ENCODE measurements around the gene RAMP2.
"Not testable (repeated sequence)": the region's sequence is repeated elsewhere in the genome, so short reads cannot be mapped to it uniquely, and the experiment has no call there.

Gene RAMP2

GRCh38 chr17:42725143-42725542 lies 35.9 kb upstream of the RAMP2 start:
- H2AFZ ChIP-seq (ENCODE audit: low read length): no peak overlapping the region
- H3K4me3 ChIP-seq (ENCODE audit: low read length, poor library complexity, severe bottlenecking): no peak overlapping the region
- no peaks in the 10 kb centered on the region for H3K27me3 ChIP-seq (ENCODE audit: insufficient read depth, low read length, poor library complexity, severe bottlenecking)
- H3K36me3 ChIP-seq (ENCODE audit: insufficient read depth, low read length): peaks cover 46% of the 10 kb centered on the region; the same call in 1 of the 2 replicates
- no peaks in the 10 kb centered on the region for H3K9me3 ChIP-seq (ENCODE audit: insufficient read depth, low read depth, low read length)
- H4K20me1 ChIP-seq (ENCODE audit: insufficient read depth, low read length, poor library complexity, severe bottlenecking): no peaks in the 10 kb centered on the region
- no peaks in the 10 kb centered on the region for H3K9me2 ChIP-seq (replicated peaks; ENCODE audit: low read depth, low read length)
- H3K9ac ChIP-seq (ENCODE audit: low read depth, low read length, poor library complexity, severe bottlenecking): no peak overlapping the region
- no peak overlapping the region for H3K4me2 ChIP-seq (ENCODE audit: low read depth, low read length, poor library complexity, severe bottlenecking)
- H3F3A ChIP-seq (ENCODE audit: low read depth): no peaks in the 10 kb centered on the region
- H3K79me2 ChIP-seq (ENCODE audit: insufficient read depth, low read length): no peaks in the 10 kb centered on the region
- H3K4me1 ChIP-seq (ENCODE audit: insufficient read depth, low read length, poor library complexity, severe bottlenecking): no peaks in the 10 kb centered on the region
- no peak for TF ChIP-seq EZH2phosphoT487 (IDR thresholded peaks at IDR 0.05; ENCODE audit: borderline replicate concordance)
- TF ChIP-seq, protein P1, sequence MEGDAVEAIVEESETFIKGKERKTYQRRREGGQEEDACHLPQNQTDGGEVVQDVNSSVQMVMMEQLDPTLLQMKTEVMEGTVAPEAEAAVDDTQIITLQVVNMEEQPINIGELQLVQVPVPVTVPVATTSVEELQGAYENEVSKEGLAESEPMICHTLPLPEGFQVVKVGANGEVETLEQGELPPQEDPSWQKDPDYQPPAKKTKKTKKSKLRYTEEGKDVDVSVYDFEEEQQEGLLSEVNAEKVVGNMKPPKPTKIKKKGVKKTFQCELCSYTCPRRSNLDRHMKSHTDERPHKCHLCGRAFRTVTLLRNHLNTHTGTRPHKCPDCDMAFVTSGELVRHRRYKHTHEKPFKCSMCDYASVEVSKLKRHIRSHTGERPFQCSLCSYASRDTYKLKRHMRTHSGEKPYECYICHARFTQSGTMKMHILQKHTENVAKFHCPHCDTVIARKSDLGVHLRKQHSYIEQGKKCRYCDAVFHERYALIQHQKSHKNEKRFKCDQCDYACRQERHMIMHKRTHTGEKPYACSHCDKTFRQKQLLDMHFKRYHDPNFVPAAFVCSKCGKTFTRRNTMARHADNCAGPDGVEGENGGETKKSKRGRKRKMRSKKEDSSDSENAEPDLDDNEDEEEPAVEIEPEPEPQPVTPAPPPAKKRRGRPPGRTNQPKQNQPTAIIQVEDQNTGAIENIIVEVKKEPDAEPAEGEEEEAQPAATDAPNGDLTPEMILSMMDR (conservative IDR thresholded peaks at IDR 0.05; ENCODE audit: low read length): no peak

DNA sequence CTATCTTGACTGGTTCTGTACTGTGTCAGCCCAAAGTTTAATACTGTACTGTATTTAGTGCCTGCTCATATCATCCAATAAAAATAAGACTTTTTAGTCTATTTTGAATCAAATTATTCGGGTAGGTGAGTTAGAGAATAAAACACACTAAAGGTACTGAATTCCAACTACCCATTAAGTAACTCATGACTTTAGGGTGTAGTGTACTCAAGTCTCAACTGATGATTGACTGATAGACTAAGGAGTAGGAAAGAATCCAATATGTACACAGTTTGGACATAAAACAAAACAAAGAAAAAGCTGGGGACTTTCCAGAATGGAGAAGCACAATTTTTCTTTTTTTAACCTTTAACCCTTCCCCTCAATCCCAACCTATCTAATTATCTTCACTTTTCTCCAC lies 20.3 kb upstream of the RAMP2 start:
- Histone ChIP-seq H3K27me3 (ENCODE audit: insufficient read depth, low read length, poor library complexity, severe bottlenecking) (no peaks in the 10 kb centered on the region), H3F3A (ENCODE audit: low read depth) (no peaks in the 10 kb centered on the region), H4K20me1 (ENCODE audit: insufficient read depth, low read length, poor library complexity, severe bottlenecking) (no peaks in the 10 kb centered on the region), H3K4me3 (ENCODE audit: low read length, poor library complexity, severe bottlenecking) (no peak overlapping the region), H3K79me2 (ENCODE audit: insufficient read depth, low read length) (peaks cover 37% of the 10 kb centered on the region), H3K9ac (ENCODE audit: low read depth, low read length, poor library complexity, severe bottlenecking) (no peak overlapping the region), H3K4me2 (ENCODE audit: low read depth, low read length, poor library complexity, severe bottlenecking) (no peak overlapping the region), H3K4me1 (ENCODE audit: insufficient read depth, low read length, poor library complexity, severe bottlenecking) (peaks cover 18% of the 10 kb centered on the region), H3K9me3 (ENCODE audit: insufficient read depth, low read depth, low read length) (no peaks in the 10 kb centered on the region), H2AFZ (ENCODE audit: low read length) (no peak overlapping the region), H3K36me3 (ENCODE audit: insufficient read depth, low read length) (no peaks in the 10 kb centered on the region), H3K9me2 (replicated peaks; ENCODE audit: low read depth, low read length) (no peaks in the 10 kb centered on the region)
- TF ChIP-seq, protein P1 (conservative IDR thresholded peaks at IDR 0.05; ENCODE audit: low read length): no peak

- Histone ChIP-seq H3K9ac (ENCODE audit: low read depth, low read length, poor library complexity, severe bottlenecking) (peak overlapping the region; percentile 81), H3K4me1 (ENCODE audit: insufficient read depth, low read length, poor library complexity, severe bottlenecking) (peaks cover 18% of the 10 kb centered on the region), H3K79me2 (ENCODE audit: insufficient read depth, low read length) (peaks cover 37% of the 10 kb centered on the region), H3K4me2 (ENCODE audit: low read depth, low read length, poor library complexity, severe bottlenecking) (peak overlapping the region; percentile 94)
- not testable (repeated sequence) for H3K4me3 ChIP-seq (ENCODE audit: low read length, poor library complexity, severe bottlenecking); H3K9me2 ChIP-seq (replicated peaks; ENCODE audit: low read depth, low read length); H3K27me3 ChIP-seq (ENCODE audit: insufficient read depth, low read length, poor library complexity, severe bottlenecking); H2AFZ ChIP-seq (ENCODE audit: low read length); H3F3A ChIP-seq (ENCODE audit: low read depth); H3K9me3 ChIP-seq (ENCODE audit: insufficient read depth, low read depth, low read length); H4K20me1 ChIP-seq (ENCODE audit: insufficient read depth, low read length, poor library complexity, severe bottlenecking); H3K36me3 ChIP-seq (ENCODE audit: insufficient read depth, low read length)
Measured at GRCh38 chr17:42742916-42743315, 18.1 kb upstream of the RAMP2 start.

DNA sequence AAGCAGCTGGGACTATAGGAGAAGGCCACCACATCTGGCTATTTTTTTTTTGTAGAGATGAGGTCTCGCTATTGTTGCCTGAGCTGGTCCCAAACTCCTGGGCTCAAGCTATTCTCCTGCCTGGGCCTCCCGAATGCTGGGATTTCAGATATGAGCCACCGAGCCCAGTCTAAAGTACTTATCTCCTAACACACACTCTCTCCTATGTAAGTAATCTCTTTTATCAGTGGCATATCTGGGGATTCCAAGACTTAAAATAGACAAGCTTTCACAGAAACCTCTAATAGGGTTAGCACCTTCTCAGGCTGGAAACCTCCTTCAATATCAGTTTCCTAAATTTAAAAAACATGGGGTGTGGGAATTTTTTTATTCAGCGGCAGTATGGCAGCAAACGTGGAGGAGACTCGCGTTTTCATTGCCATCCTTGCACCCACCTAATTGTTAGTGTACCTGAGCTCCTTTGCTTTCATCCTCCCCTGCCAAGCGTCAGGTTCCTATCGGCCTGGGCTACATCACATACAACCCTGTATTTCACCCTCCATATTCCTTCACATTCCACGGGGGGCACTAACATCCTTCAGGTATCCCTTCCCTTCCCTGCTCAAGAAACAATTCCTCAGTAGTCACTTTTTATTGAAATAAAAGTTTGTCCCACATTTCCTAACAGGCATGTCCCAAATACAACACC lies 17.3 kb upstream of the RAMP2 start:
- Histone ChIP-seq H3K27me3 (ENCODE audit: insufficient read depth, low read length, poor library complexity, severe bottlenecking) (no peaks in the 10 kb centered on the region), H3K4me1 (ENCODE audit: insufficient read depth, low read length, poor library complexity, severe bottlenecking) (peaks cover 18% of the 10 kb centered on the region), H3K4me2 (ENCODE audit: low read depth, low read length, poor library complexity, severe bottlenecking) (peak overlapping the region; percentile 94), H3K36me3 (ENCODE audit: insufficient read depth, low read length) (no peaks in the 10 kb centered on the region), H3K9me3 (ENCODE audit: insufficient read depth, low read depth, low read length) (no peaks in the 10 kb centered on the region), H3K9me2 (replicated peaks; ENCODE audit: low read depth, low read length) (no peaks in the 10 kb centered on the region), H2AFZ (ENCODE audit: low read length) (peak overlapping the region; percentile 92), H3K9ac (ENCODE audit: low read depth, low read length, poor library complexity, severe bottlenecking) (peak overlapping the region; percentile 81), H3F3A (ENCODE audit: low read depth) (no peaks in the 10 kb centered on the region), H3K79me2 (ENCODE audit: insufficient read depth, low read length) (peaks cover 37% of the 10 kb centered on the region), H3K4me3 (ENCODE audit: low read length, poor library complexity, severe bottlenecking) (peak overlapping the region; percentile 82), H4K20me1 (ENCODE audit: insufficient read depth, low read length, poor library complexity, severe bottlenecking) (no peaks in the 10 kb centered on the region)
- TF ChIP-seq, protein P1 (conservative IDR thresholded peaks at IDR 0.05; ENCODE audit: low read length): peak; percentile 28; the same call in 1 of the 2 replicates
- no peak for TF ChIP-seq EZH2phosphoT487 (IDR thresholded peaks at IDR 0.05; ENCODE audit: borderline replicate concordance)

All from Loucy (cell line).